DMS79 (cell line): Measurements from ENCODE around the gene GPBP1.
"Not testable (repeated sequence)": the region's sequence is repeated elsewhere in the genome, so short reads cannot be mapped to it uniquely, and the experiment has no call there.

Source experiments
- DNase-seq: peaks from one replicate; lab custom pipeline; 2025; lab: John Stamatoyannopoulos, UW

Gene GPBP1

GRCh38 chr5:57291894-57292293 is 118.0 kb downstream of the GPBP1 start:
- DNase-seq = no peak

- no peak for DNase-seq
Observed at GRCh38 chr5:57292336-57292735, 118.5 kb downstream of the GPBP1 start.

- DNase-seq = peak; percentile 12
Observed at GRCh38 chr5:57298295-57298984, 124.6 kb downstream of the GPBP1 start.

- DNase-seq = peak; percentile 30
Observed at GRCh38 chr5:57298985-57299491, 125.2 kb downstream of the GPBP1 start.

GRCh38 chr5:57299986-57300385 is 126.1 kb downstream of the GPBP1 start:
- no peak for DNase-seq

GRCh38 chr5:57302164-57302563 is 128.3 kb downstream of the GPBP1 start:
- DNase-seq = no peak

- no peak for DNase-seq
Observed at GRCh38 chr5:57302643-57303042, 128.8 kb downstream of the GPBP1 start.

GRCh38 chr5:57303985-57304384 is 130.1 kb downstream of the GPBP1 start:
- DNase-seq = no peak

- DNase-seq = no peak
Observed at GRCh38 chr5:57304931-57305330, 131.1 kb downstream of the GPBP1 start.

- no peak for DNase-seq
Observed at GRCh38 chr5:57306359-57306758, 132.5 kb downstream of the GPBP1 start.

- no peak for DNase-seq
Observed at GRCh38 chr5:57307516-57307915, 133.7 kb downstream of the GPBP1 start.

- DNase-seq = not testable (repeated sequence)
Observed at GRCh38 chr5:57309022-57309421, 135.2 kb downstream of the GPBP1 start.

GRCh38 chr5:57311251-57311650 is 137.4 kb downstream of the GPBP1 start:
- DNase-seq = no peak

- no peak for DNase-seq
Observed at GRCh38 chr5:57311921-57312735, 138.3 kb downstream of the GPBP1 start.

- no peak for DNase-seq
Observed at GRCh38 chr5:57313716-57314115, 139.9 kb downstream of the GPBP1 start.
